ENCODE data around the gene TRIP4. TPM values are rescaled to one million over a fixed set of nuclear protein-coding genes. Genes with fewer than 3 reads are reported as not detected.

The TRIP4 gene
- total and polyA plus RNA-seq, 9 of the 15 experiments (the other 6 are each of a cell fraction or from before 2014, with no cell fraction given): 7.6 to 23.3 (median 16.7) TPM

GRCh38 chr15:64438653-64439447, 51.2 kb downstream of the TRIP4 start (continued):
- no peak for TF ChIP-seq POLR2H (tag; IDR thresholded peaks at IDR 0.05; ENCODE audit: low read depth)
- TF ChIP-seq HES1 (IDR thresholded peaks at IDR 0.05; ENCODE audit: low read depth): peak; percentile 50
- TF ChIP-seq ZNF280B (CRISPR knock-in tag; IDR thresholded peaks at IDR 0.05): no peak
- 0 out of 2 replicates have a peak, but pooled peaks have one; percentile 18 for TF ChIP-seq MYC (IDR thresholded peaks at IDR 0.05; ENCODE audit: low read depth, low read length)
- no peak for TF ChIP-seq MYC (CRISPR knock-in tag; IDR thresholded peaks at IDR 0.05; ENCODE audit: borderline replicate concordance, low read depth)
- no peak for TF ChIP-seq EHMT2 (IDR thresholded peaks at IDR 0.05)
- TF ChIP-seq CBFA2T3 (IDR thresholded peaks at IDR 0.05): peak; percentile 98
- TF ChIP-seq, protein P1, sequence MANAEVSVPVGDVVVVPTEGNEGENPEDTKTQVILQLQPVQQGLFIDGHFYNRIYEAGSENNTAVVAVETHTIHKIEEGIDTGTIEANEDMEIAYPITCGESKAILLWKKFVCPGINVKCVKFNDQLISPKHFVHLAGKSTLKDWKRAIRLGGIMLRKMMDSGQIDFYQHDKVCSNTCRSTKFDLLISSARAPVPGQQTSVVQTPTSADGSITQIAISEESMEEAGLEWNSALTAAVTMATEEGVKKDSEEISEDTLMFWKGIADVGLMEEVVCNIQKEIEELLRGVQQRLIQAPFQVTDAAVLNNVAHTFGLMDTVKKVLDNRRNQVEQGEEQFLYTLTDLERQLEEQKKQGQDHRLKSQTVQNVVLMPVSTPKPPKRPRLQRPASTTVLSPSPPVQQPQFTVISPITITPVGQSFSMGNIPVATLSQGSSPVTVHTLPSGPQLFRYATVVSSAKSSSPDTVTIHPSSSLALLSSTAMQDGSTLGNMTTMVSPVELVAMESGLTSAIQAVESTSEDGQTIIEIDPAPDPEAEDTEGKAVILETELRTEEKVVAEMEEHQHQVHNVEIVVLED (CRISPR knock-in tag; IDR thresholded peaks at IDR 0.05): no peak
- no peak for TF ChIP-seq ZNF282 (CRISPR knock-in tag; IDR thresholded peaks at IDR 0.05)
- peak; percentile 91 to 99; a peak in 3 of 4 replicates for TF ChIP-seq RCOR1 (IDR thresholded peaks at IDR 0.05; ENCODE audit: borderline replicate concordance in 1 of 2, low read depth in 2 of 2, low read length in 2 of 2)
- no peak for TF ChIP-seq HCFC1 (IDR thresholded peaks at IDR 0.05; ENCODE audit: low read depth, low read length)
- no peak for TF ChIP-seq NELFE (IDR thresholded peaks at IDR 0.05; ENCODE audit: insufficient read depth, insufficient read length)
- TF ChIP-seq NRF1 (conservative IDR thresholded peaks at IDR 0.05 in 1 of 2, IDR thresholded peaks at IDR 0.05 in 1 of 2): no peak
- peak; percentile 87 for TF ChIP-seq SMAD4 (CRISPR knock-in tag; conservative IDR thresholded peaks at IDR 0.05)
- TF ChIP-seq ZNF253 (CRISPR knock-in tag; conservative IDR thresholded peaks at IDR 0.05): no peak
- TF ChIP-seq MTF1 (CRISPR knock-in tag; IDR thresholded peaks at IDR 0.05; ENCODE audit: borderline replicate concordance): no peak
- no peak for TF ChIP-seq ZNF695 (CRISPR knock-in tag; IDR thresholded peaks at IDR 0.05)
- TF ChIP-seq, protein P2, sequence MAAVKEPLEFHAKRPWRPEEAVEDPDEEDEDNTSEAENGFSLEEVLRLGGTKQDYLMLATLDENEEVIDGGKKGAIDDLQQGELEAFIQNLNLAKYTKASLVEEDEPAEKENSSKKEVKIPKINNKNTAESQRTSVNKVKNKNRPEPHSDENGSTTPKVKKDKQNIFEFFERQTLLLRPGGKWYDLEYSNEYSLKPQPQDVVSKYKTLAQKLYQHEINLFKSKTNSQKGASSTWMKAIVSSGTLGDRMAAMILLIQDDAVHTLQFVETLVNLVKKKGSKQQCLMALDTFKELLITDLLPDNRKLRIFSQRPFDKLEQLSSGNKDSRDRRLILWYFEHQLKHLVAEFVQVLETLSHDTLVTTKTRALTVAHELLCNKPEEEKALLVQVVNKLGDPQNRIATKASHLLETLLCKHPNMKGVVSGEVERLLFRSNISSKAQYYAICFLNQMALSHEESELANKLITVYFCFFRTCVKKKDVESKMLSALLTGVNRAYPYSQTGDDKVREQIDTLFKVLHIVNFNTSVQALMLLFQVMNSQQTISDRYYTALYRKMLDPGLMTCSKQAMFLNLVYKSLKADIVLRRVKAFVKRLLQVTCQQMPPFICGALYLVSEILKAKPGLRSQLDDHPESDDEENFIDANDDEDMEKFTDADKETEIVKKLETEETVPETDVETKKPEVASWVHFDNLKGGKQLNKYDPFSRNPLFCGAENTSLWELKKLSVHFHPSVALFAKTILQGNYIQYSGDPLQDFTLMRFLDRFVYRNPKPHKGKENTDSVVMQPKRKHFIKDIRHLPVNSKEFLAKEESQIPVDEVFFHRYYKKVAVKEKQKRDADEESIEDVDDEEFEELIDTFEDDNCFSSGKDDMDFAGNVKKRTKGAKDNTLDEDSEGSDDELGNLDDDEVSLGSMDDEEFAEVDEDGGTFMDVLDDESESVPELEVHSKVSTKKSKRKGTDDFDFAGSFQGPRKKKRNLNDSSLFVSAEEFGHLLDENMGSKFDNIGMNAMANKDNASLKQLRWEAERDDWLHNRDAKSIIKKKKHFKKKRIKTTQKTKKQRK (IDR thresholded peaks at IDR 0.05; ENCODE audit: borderline replicate concordance, low read depth, low read length): no peak
- no peak for TF ChIP-seq ZNF707 (CRISPR knock-in tag; conservative IDR thresholded peaks at IDR 0.05)
- 0 out of 2 replicates have a peak, but pooled peaks have one; percentile 79 for TF ChIP-seq ZBED1 (IDR thresholded peaks at IDR 0.05)

Measured in K562 (cell line).